ENCODE data around the gene OLFM4.

DNA sequence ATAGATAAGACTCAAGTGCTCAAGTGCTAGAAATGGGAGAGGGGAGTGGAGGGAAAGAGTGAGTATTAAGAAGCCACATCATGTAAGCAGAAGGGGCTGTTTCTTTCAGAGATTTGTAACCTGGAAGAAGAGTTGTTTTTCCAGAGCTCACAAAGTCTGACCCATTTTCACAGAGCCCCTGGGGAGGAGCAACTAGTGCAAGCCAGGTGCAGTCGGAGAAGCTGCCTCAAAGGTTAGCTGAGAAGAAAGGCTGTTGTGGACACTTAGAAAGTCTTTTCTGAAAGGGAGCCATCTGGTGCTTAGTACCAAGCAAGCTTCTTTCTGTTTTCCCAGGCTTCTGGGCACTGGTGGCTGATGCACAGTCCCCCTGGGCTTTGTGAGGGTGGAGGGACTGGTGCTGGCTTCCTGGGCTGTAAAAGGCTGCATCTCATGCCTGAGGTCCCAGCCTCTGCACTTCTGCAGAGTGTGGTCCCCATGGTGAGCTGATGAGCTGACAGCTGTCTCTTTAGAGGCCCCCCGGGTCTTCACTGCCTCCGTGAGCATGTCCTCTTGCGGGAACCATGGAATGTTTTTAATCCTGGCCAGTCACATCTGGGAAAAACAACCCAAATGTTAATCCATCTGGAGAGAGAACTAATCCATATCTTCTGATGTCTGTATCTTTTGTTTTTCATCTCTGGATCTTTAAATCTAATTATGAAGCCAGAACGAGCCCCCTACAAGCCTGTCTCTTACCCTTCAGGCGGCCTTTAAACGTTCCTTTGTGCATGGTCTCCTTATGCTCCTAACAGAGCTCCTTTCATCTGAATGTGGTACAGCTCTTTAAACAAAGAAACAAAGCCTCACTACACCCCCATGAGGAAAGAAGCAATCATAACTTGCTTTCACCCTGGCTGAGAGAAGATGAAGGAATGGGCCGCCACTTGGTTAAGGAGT, 40.2 kb downstream of the OLFM4 start:
- TF ChIP-seq ZNF114 (CRISPR knock-in tag; IDR thresholded peaks at IDR 0.05) = no peak
- TF ChIP-seq, protein P1, sequence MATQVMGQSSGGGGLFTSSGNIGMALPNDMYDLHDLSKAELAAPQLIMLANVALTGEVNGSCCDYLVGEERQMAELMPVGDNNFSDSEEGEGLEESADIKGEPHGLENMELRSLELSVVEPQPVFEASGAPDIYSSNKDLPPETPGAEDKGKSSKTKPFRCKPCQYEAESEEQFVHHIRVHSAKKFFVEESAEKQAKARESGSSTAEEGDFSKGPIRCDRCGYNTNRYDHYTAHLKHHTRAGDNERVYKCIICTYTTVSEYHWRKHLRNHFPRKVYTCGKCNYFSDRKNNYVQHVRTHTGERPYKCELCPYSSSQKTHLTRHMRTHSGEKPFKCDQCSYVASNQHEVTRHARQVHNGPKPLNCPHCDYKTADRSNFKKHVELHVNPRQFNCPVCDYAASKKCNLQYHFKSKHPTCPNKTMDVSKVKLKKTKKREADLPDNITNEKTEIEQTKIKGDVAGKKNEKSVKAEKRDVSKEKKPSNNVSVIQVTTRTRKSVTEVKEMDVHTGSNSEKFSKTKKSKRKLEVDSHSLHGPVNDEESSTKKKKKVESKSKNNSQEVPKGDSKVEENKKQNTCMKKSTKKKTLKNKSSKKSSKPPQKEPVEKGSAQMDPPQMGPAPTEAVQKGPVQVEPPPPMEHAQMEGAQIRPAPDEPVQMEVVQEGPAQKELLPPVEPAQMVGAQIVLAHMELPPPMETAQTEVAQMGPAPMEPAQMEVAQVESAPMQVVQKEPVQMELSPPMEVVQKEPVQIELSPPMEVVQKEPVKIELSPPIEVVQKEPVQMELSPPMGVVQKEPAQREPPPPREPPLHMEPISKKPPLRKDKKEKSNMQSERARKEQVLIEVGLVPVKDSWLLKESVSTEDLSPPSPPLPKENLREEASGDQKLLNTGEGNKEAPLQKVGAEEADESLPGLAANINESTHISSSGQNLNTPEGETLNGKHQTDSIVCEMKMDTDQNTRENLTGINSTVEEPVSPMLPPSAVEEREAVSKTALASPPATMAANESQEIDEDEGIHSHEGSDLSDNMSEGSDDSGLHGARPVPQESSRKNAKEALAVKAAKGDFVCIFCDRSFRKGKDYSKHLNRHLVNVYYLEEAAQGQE (IDR thresholded peaks at IDR 0.05; ENCODE audit: unreplicated experiment) = no peak
